ENCODE data around the gene SORL1. TPM values are rescaled to one million over a fixed set of nuclear protein-coding genes. Genes with fewer than 3 reads are reported as not detected.

Gene SORL1
- total and polyA plus RNA-seq, 2 of the 13 experiments (the other 11 are each of a cell fraction or from before 2014, with no cell fraction given), result 21.3 to 148 TPM

DNA sequence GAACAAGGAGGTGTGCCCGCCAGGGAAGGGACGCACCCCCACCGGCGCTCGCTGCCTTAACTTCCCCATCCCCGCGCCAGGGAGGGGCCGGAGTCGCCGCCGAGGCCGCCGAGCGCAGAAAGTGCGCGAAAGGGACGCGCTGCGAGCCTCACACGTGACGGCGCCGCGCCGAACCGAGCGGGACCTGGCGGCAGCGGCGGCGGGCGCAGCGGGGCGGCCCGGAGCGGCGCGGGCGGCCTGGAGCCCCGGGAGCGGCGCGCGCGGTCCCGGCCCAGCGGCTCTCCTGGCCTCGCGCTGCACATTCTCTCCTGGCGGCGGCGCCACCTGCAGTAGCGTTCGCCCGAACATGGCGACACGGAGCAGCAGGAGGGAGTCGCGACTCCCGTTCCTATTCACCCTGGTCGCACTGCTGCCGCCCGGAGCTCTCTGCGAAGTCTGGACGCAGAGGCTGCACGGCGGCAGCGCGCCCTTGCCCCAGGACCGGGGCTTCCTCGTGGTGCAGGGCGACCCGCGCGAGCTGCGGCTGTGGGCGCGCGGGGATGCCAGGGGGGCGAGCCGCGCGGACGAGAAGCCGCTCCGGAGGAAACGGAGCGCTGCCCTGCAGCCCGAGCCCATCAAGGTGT, at the start of gene SORL1 (continued):
- TF ChIP-seq, protein P1, sequence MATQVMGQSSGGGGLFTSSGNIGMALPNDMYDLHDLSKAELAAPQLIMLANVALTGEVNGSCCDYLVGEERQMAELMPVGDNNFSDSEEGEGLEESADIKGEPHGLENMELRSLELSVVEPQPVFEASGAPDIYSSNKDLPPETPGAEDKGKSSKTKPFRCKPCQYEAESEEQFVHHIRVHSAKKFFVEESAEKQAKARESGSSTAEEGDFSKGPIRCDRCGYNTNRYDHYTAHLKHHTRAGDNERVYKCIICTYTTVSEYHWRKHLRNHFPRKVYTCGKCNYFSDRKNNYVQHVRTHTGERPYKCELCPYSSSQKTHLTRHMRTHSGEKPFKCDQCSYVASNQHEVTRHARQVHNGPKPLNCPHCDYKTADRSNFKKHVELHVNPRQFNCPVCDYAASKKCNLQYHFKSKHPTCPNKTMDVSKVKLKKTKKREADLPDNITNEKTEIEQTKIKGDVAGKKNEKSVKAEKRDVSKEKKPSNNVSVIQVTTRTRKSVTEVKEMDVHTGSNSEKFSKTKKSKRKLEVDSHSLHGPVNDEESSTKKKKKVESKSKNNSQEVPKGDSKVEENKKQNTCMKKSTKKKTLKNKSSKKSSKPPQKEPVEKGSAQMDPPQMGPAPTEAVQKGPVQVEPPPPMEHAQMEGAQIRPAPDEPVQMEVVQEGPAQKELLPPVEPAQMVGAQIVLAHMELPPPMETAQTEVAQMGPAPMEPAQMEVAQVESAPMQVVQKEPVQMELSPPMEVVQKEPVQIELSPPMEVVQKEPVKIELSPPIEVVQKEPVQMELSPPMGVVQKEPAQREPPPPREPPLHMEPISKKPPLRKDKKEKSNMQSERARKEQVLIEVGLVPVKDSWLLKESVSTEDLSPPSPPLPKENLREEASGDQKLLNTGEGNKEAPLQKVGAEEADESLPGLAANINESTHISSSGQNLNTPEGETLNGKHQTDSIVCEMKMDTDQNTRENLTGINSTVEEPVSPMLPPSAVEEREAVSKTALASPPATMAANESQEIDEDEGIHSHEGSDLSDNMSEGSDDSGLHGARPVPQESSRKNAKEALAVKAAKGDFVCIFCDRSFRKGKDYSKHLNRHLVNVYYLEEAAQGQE (IDR thresholded peaks at IDR 0.05; ENCODE audit: borderline replicate concordance in 1 of 2, low read depth in 1 of 2, low read length in 2 of 2), result peak in 1 of 2 experiments; percentile 28; a peak in 1 of 4 replicates
- no peak for TF ChIP-seq SRSF9 (IDR thresholded peaks at IDR 0.05; ENCODE audit: borderline replicate concordance, insufficient read depth, low read depth, low read length, poor library complexity, severe bottlenecking)
- peak; percentile 70 for TF ChIP-seq ZNF629 (CRISPR knock-in tag; conservative IDR thresholded peaks at IDR 0.05)
- TF ChIP-seq NPAS2 (CRISPR knock-in tag; IDR thresholded peaks at IDR 0.05; ENCODE audit: borderline replicate concordance), result no peak
- no peak for TF ChIP-seq SAFB2 (CRISPR knock-in tag; IDR thresholded peaks at IDR 0.05; ENCODE audit: borderline replicate concordance, low read depth)
- TF ChIP-seq, protein P2, sequence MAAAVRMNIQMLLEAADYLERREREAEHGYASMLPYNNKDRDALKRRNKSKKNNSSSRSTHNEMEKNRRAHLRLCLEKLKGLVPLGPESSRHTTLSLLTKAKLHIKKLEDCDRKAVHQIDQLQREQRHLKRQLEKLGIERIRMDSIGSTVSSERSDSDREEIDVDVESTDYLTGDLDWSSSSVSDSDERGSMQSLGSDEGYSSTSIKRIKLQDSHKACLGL (CRISPR knock-in tag; IDR thresholded peaks at IDR 0.05), result peak; percentile 53; the same call in 1 of the 2 replicates
- TF ChIP-seq, protein P3, sequence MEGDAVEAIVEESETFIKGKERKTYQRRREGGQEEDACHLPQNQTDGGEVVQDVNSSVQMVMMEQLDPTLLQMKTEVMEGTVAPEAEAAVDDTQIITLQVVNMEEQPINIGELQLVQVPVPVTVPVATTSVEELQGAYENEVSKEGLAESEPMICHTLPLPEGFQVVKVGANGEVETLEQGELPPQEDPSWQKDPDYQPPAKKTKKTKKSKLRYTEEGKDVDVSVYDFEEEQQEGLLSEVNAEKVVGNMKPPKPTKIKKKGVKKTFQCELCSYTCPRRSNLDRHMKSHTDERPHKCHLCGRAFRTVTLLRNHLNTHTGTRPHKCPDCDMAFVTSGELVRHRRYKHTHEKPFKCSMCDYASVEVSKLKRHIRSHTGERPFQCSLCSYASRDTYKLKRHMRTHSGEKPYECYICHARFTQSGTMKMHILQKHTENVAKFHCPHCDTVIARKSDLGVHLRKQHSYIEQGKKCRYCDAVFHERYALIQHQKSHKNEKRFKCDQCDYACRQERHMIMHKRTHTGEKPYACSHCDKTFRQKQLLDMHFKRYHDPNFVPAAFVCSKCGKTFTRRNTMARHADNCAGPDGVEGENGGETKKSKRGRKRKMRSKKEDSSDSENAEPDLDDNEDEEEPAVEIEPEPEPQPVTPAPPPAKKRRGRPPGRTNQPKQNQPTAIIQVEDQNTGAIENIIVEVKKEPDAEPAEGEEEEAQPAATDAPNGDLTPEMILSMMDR (CRISPR knock-in tag; IDR thresholded peaks at IDR 0.05), result peak; percentile 81
- peak; percentile 13; the same call in 1 of the 2 replicates for TF ChIP-seq CCDC6 (CRISPR knock-in tag; IDR thresholded peaks at IDR 0.05)
- TF ChIP-seq MXD4 (CRISPR knock-in tag; IDR thresholded peaks at IDR 0.05), result no peak
- no peak for TF ChIP-seq ZNF383 (CRISPR knock-in tag; IDR thresholded peaks at IDR 0.05; ENCODE audit: borderline replicate concordance)
- peak; percentile 20; the same call in 1 of the 2 replicates for TF ChIP-seq GFI1 (CRISPR knock-in tag; IDR thresholded peaks at IDR 0.05; ENCODE audit: borderline replicate concordance)
- TF ChIP-seq, protein P4, sequence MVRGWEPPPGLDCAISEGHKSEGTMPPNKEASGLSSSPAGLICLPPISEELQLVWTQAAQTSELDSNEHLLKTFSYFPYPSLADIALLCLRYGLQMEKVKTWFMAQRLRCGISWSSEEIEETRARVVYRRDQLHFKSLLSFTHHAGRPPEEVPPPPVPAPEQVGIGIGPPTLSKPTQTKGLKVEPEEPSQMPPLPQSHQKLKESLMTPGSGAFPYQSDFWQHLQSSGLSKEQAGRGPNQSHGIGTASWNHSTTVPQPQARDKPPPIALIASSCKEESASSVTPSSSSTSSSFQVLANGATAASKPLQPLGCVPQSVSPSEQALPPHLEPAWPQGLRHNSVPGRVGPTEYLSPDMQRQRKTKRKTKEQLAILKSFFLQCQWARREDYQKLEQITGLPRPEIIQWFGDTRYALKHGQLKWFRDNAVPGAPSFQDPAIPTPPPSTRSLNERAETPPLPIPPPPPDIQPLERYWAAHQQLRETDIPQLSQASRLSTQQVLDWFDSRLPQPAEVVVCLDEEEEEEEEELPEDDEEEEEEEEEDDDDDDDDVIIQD (CRISPR knock-in tag; IDR thresholded peaks at IDR 0.05; ENCODE audit: low read depth), result no peak
- TF ChIP-seq ZNF609 (CRISPR knock-in tag; IDR thresholded peaks at IDR 0.05; ENCODE audit: borderline replicate concordance), result no peak
- TF ChIP-seq KDM1A (CRISPR knock-in tag; IDR thresholded peaks at IDR 0.05), result no peak
- TF ChIP-seq ZFP1 (CRISPR knock-in tag; IDR thresholded peaks at IDR 0.05), result no peak
- no peak for TF ChIP-seq EZH2 (conservative IDR thresholded peaks at IDR 0.05; ENCODE audit: low read depth, low read length)
- TF ChIP-seq SMC3 (IDR thresholded peaks at IDR 0.05; ENCODE audit: low read length), result no peak

Data from HepG2 (cell line).